T-helper 9 cell (primary cell): ENCODE results near the gene CTIF.
"Not testable (repeated sequence)": the region's sequence is repeated elsewhere in the genome, so short reads cannot be mapped to it uniquely, and the experiment has no call there.

Source experiments
- DNase-seq: peaks from one replicate; pipeline ENCODE4 v3.0.0-alpha.2; 2020

The CTIF gene

GRCh38 chr18:48860269-48861180, 321.7 kb downstream of the CTIF start:
- DNase-seq, result no peak

- DNase-seq, result no peak
These were observed 322.4 kb downstream of the CTIF start for GRCh38 chr18:48861181-48861708.

GRCh38 chr18:48862132-48862531, 323.3 kb downstream of the CTIF start:
- DNase-seq, result no peak

- no peak for DNase-seq
These were observed 323.9 kb downstream of the CTIF start for GRCh38 chr18:48862678-48863270.

GRCh38 chr18:48863432-48864065, 324.7 kb downstream of the CTIF start:
- DNase-seq, result no peak

GRCh38 chr18:48864876-48865275, 326.0 kb downstream of the CTIF start:
- no peak for DNase-seq

- no peak for DNase-seq
These were observed 327.4 kb downstream of the CTIF start for GRCh38 chr18:48866028-48866733.

GRCh38 chr18:48866856-48867255, 328.0 kb downstream of the CTIF start:
- no peak for DNase-seq

- no peak for DNase-seq
These were observed 329.1 kb downstream of the CTIF start for GRCh38 chr18:48867978-48868377.

GRCh38 chr18:48868468-48869466, 329.9 kb downstream of the CTIF start:
- no peak for DNase-seq

- DNase-seq, result no peak
These were observed 330.8 kb downstream of the CTIF start for GRCh38 chr18:48869591-48869990.

GRCh38 chr18:48870926-48871325, 332.1 kb downstream of the CTIF start:
- not testable (repeated sequence) for DNase-seq

- DNase-seq, result no peak
These were observed 332.7 kb downstream of the CTIF start for GRCh38 chr18:48871391-48872166.

GRCh38 chr18:48872234-48873145, 333.7 kb downstream of the CTIF start:
- no peak for DNase-seq

- no peak for DNase-seq
These were observed 335.4 kb downstream of the CTIF start for GRCh38 chr18:48874233-48874632.

GRCh38 chr18:48874701-48875162, 335.9 kb downstream of the CTIF start:
- DNase-seq, result no peak

GRCh38 chr18:48875314-48875941, 336.6 kb downstream of the CTIF start:
- no peak for DNase-seq

GRCh38 chr18:48875942-48876511, 337.2 kb downstream of the CTIF start:
- DNase-seq, result no peak

- DNase-seq, result no peak
These were observed 337.8 kb downstream of the CTIF start for GRCh38 chr18:48876590-48876989.
